Type B pancreatic cell (in vitro differentiated cells): ENCODE data around the gene OR1K1. TPM values are rescaled to one million over a fixed set of nuclear protein-coding genes. Genes with fewer than 3 reads are reported as not detected.
"Not testable (repeated sequence)": the region's sequence is repeated elsewhere in the genome, so short reads cannot be mapped to it uniquely, and the experiment has no call there.

Experiments
- DNase-seq: peaks from one replicate; pipeline ENCODE4 v3.0.0; 2021; ENCODE audit warnings: mixed read lengths; ENCODE audit not compliant: unreplicated experiment; ENCODE audit errors: extremely low spot score
- H3K27ac Mint-ChIP-seq: 2 replicates; pipeline ENCODE4 v1.8.0; 2021; ENCODE audit warnings: mild to moderate bottlenecking, mixed read lengths
- H3K27me3 Mint-ChIP-seq: 2 replicates; pipeline ENCODE4 v1.8.0; 2021; ENCODE audit warnings: mixed read lengths
- H3K36me3 Mint-ChIP-seq: 2 replicates; pipeline ENCODE4 v1.8.0; 2021; ENCODE audit warnings: mixed read lengths
- H3K4me1 Mint-ChIP-seq: one replicate; pipeline ENCODE4 v1.8.0; 2021; ENCODE audit warnings: mixed read lengths; ENCODE audit not compliant: unreplicated experiment
- H3K4me3 Mint-ChIP-seq: 2 replicates; pipeline ENCODE4 v1.8.0; 2021; ENCODE audit warnings: mild to moderate bottlenecking, mixed read lengths
- H3K9me3 Mint-ChIP-seq: 2 replicates; pipeline ENCODE4 v1.8.0; 2021; ENCODE audit warnings: mixed read lengths
- CTCF ChIP-seq: fragments of 200-600 bp; sonication (generic); conservative IDR thresholded peaks from 2 replicates; pipeline ENCODE4 v1.5.0; 2021; ENCODE audit warnings: antibody characterized with exemption, mild to moderate bottlenecking
- total RNA-seq: library from RNA; stranded (reverse); gene quantifications from 2 replicates; pipeline ENCODE4 v1.2.1, GENCODE V29; 2021; ENCODE audit warnings: low replicate concordance

OR1K1 gene
- total RNA-seq, 1 donor from 2014 or later: not detected

DNA sequence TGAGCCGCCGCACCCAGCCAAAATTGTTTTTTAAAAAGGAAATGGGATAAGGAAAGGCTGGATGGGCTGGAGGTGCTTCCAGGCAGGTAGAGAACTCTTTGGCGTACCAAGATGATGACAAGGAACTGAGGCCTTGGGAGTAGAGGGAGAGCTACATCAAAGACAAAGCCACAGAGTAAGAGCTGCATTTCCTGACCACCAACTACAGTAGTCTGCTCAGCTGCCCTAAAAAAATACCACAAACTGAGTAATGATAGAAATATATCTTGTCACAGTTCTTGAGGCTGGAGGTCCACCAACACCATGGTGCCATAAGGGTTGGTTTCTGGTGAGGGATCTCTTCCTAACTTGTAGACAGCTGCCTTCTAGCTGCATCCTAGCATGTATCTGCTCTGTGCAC is 8.2 kb downstream of the OR1K1 start:
- TF ChIP-seq CTCF: no peak
- Mint-ChIP-seq H3K4me1 (no peaks in the 10 kb centered on the region), H3K4me3 (no peak overlapping the region), H3K9me3 (no peaks in the 10 kb centered on the region), H3K36me3 (no peaks in the 10 kb centered on the region), H3K27me3 (no peaks in the 10 kb centered on the region), H3K27ac (no peak overlapping the region)
- no peak for DNase-seq

DNA sequence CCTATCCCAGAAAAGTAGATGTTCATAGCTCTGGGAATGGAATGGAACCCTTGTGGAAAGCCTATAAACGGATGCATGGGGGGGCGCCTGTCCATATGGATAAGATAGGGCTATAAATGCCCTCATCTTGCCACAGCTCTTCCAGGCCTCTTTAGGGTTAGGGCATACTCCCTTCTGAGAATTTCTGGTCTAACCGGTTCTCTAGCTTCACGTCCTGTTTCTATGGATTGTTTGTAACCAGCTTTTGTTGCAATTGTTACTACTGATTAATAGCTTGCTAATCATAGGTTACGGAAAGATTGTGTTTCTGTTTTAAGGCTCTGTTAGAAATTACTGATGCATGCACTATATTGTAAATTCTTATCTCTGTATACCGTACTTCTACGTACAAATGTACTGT is 9.3 kb downstream of the OR1K1 start:
- not testable (repeated sequence) for H3K27me3 Mint-ChIP-seq, H3K4me1 Mint-ChIP-seq, H3K36me3 Mint-ChIP-seq, H3K9me3 Mint-ChIP-seq, H3K27ac Mint-ChIP-seq, DNase-seq
- peak overlapping the region; percentile 73 for H3K4me3 Mint-ChIP-seq

- H3K36me3 Mint-ChIP-seq: no peaks in the 10 kb centered on the region
- H3K27me3 Mint-ChIP-seq: no peaks in the 10 kb centered on the region
- TF ChIP-seq CTCF: peak; percentile 90
- DNase-seq: peak; percentile 74
- no peak overlapping the region for H3K27ac Mint-ChIP-seq
- no peaks in the 10 kb centered on the region for H3K9me3 Mint-ChIP-seq
- no peak overlapping the region for H3K4me3 Mint-ChIP-seq
- no peaks in the 10 kb centered on the region for H3K4me1 Mint-ChIP-seq
These were observed 10.5 kb downstream of the OR1K1 start for GRCh38 chr9:122810306-122810946.

- no peak for TF ChIP-seq CTCF
- DNase-seq: no peak
- H3K36me3 Mint-ChIP-seq: no peaks in the 10 kb centered on the region
- no peaks in the 10 kb centered on the region for H3K9me3 Mint-ChIP-seq
- H3K4me3 Mint-ChIP-seq: no peak overlapping the region
- no peaks in the 10 kb centered on the region for H3K27me3 Mint-ChIP-seq
- no peaks in the 10 kb centered on the region for H3K4me1 Mint-ChIP-seq
- no peak overlapping the region for H3K27ac Mint-ChIP-seq
These were observed 12.8 kb downstream of the OR1K1 start for GRCh38 chr9:122812736-122813135.

- no peaks in the 10 kb centered on the region for H3K4me1 Mint-ChIP-seq
- H3K27me3 Mint-ChIP-seq: no peaks in the 10 kb centered on the region
- no peak overlapping the region for H3K4me3 Mint-ChIP-seq
- no peak for DNase-seq
- H3K36me3 Mint-ChIP-seq: peaks cover under 1% of the 10 kb centered on the region
- TF ChIP-seq CTCF: no peak
- H3K27ac Mint-ChIP-seq: no peak overlapping the region
- no peaks in the 10 kb centered on the region for H3K9me3 Mint-ChIP-seq
These were observed 14.6 kb downstream of the OR1K1 start for GRCh38 chr9:122814545-122814944.

GRCh38 chr9:122815544-122815943 is 15.6 kb downstream of the OR1K1 start:
- no peaks in the 10 kb centered on the region for H3K9me3 Mint-ChIP-seq
- H3K4me3 Mint-ChIP-seq: no peak overlapping the region
- no peaks in the 10 kb centered on the region for H3K27me3 Mint-ChIP-seq
- no peak for DNase-seq
- H3K4me1 Mint-ChIP-seq: no peaks in the 10 kb centered on the region
- no peak for TF ChIP-seq CTCF
- H3K36me3 Mint-ChIP-seq: peaks cover 10% of the 10 kb centered on the region
- no peak overlapping the region for H3K27ac Mint-ChIP-seq
